H9 (cell line): ENCODE data around the gene BOLA3. TPM values are rescaled to one million over a fixed set of nuclear protein-coding genes. Genes with fewer than 3 reads are reported as not detected.

Experiments used
- DNase-seq: peaks from one replicate; pipeline ENCODE4 v3.0.0-alpha.2; 2017
- H2AFZ ChIP-seq: one replicate; pipeline ENCODE4 v1.6.1; 2013; ENCODE audit warnings: mild to moderate bottlenecking, low read length, control low read depth, moderate library complexity
- H2AK5ac ChIP-seq: 2 replicates; pipeline ENCODE4 v1.6.1; 2013; ENCODE audit warnings: low read length, control low read depth, mixed read lengths; ENCODE audit not compliant: insufficient read length
- H2BK120ac ChIP-seq: one replicate; pipeline ENCODE4 v1.6.1; 2013; ENCODE audit warnings: low read depth, mild to moderate bottlenecking, low read length, control low read depth, inconsistent platforms; ENCODE audit not compliant: poor library complexity, severe bottlenecking
- H2BK12ac ChIP-seq: 2 replicates; pipeline ENCODE4 v1.6.1; 2013; ENCODE audit warnings: low read length, control low read depth, mixed read lengths, low read depth; ENCODE audit not compliant: insufficient read length
- H2BK15ac ChIP-seq: 2 replicates; pipeline ENCODE4 v1.6.1; 2013; ENCODE audit warnings: low read depth, low read length, control low read depth
- H2BK20ac ChIP-seq: one replicate; pipeline ENCODE4 v1.6.1; 2013; ENCODE audit warnings: low read depth, mild to moderate bottlenecking, low read length, control low read depth, inconsistent platforms; ENCODE audit not compliant: poor library complexity, severe bottlenecking
- H2BK5ac ChIP-seq: 2 replicates; pipeline ENCODE4 v1.6.1; 2013; ENCODE audit warnings: low read length, control low read depth, mixed read lengths; ENCODE audit not compliant: insufficient read length
- H3K14ac ChIP-seq: 2 replicates; pipeline ENCODE4 v1.6.1; 2013; ENCODE audit warnings: low read length, control low read depth; ENCODE audit not compliant: insufficient read depth
- H3K18ac ChIP-seq: 2 replicates; pipeline ENCODE4 v1.6.1; 2013; ENCODE audit warnings: low read depth, mild to moderate bottlenecking, mixed read lengths, low read length, control low read depth; ENCODE audit not compliant: insufficient read length
- H3K23ac ChIP-seq: 2 replicates; pipeline ENCODE4 v1.6.1; 2013; ENCODE audit warnings: low read length, control low read depth, mixed read lengths, low read depth; ENCODE audit not compliant: insufficient read length
- H3K23me2 ChIP-seq: 2 replicates; pipeline ENCODE4 v1.6.1; 2013; ENCODE audit warnings: low read depth, mild to moderate bottlenecking, mixed read lengths, low read length, control low read depth; ENCODE audit not compliant: insufficient read length, poor library complexity, severe bottlenecking
- H3K27ac ChIP-seq: 2 replicates; pipeline ENCODE4 v1.5.1; 2013; ENCODE audit warnings: low read length, control low read depth, mixed read lengths, low read depth; ENCODE audit not compliant: insufficient read length
- H3K27me3 ChIP-seq: 2 replicates; pipeline ENCODE4 v1.6.1; 2013; ENCODE audit warnings: low read length, control low read depth, inconsistent platforms; ENCODE audit not compliant: insufficient read depth
- H3K4ac ChIP-seq: 2 replicates; pipeline ENCODE4 v1.6.1; 2013; ENCODE audit warnings: low read depth, mild to moderate bottlenecking, control low read depth, inconsistent platforms, low read length, moderate library complexity
- H3K4me1 ChIP-seq: 2 replicates; pipeline ENCODE4 v1.6.1; 2013; ENCODE audit warnings: low read length, control low read depth, inconsistent platforms; ENCODE audit not compliant: insufficient read depth
- H3K4me2 ChIP-seq: 2 replicates; pipeline ENCODE4 v1.6.1; 2013; ENCODE audit warnings: low read length, control low read depth, mixed read lengths; ENCODE audit not compliant: insufficient read length, insufficient read depth
- H3K56ac ChIP-seq: 2 replicates; pipeline ENCODE4 v1.6.1; 2013; ENCODE audit warnings: low read depth, mild to moderate bottlenecking, mixed read lengths, low read length, control low read depth; ENCODE audit not compliant: insufficient read length
- H3K79me1 ChIP-seq: 2 replicates; pipeline ENCODE4 v1.6.1; 2013; ENCODE audit warnings: low read depth, mild to moderate bottlenecking, moderate library complexity, low read length, control low read depth, inconsistent platforms; ENCODE audit not compliant: insufficient read depth, poor library complexity, severe bottlenecking
- H3K79me2 ChIP-seq: 2 replicates; pipeline ENCODE4 v1.6.1; 2013; ENCODE audit warnings: low read length, control low read depth, inconsistent platforms; ENCODE audit not compliant: insufficient read depth
- H3K9ac ChIP-seq: 2 replicates; pipeline ENCODE4 v1.6.1; 2013; ENCODE audit warnings: low read length, control low read depth, mixed read lengths; ENCODE audit not compliant: insufficient read length; ENCODE audit errors: extremely low read depth
- H3K9me3 ChIP-seq: one replicate; pipeline ENCODE4 v1.6.1; 2013; ENCODE audit warnings: low read depth, low read length, inconsistent platforms; ENCODE audit not compliant: control insufficient read depth
- H3T11ph ChIP-seq: one replicate; pipeline ENCODE4 v1.6.1; 2013; ENCODE audit warnings: mild to moderate bottlenecking, low read length, control low read depth, inconsistent platforms
- H4K20me1 ChIP-seq: one replicate; pipeline ENCODE4 v1.6.1; 2013; ENCODE audit not compliant: control insufficient read depth, insufficient read length, insufficient read depth
- H4K5ac ChIP-seq: 2 replicates; pipeline ENCODE4 v1.6.1; 2013; ENCODE audit warnings: low read depth, mild to moderate bottlenecking, mixed read lengths, low read length, control low read depth; ENCODE audit not compliant: insufficient read length
- H4K8ac ChIP-seq: replicated peaks from 2 replicates; pipeline ENCODE4 v1.6.1; 2013; ENCODE audit warnings: low read length, control low read depth, mixed read lengths, low read depth; ENCODE audit not compliant: insufficient read length
- H4K91ac ChIP-seq: 2 replicates; pipeline ENCODE4 v1.6.1; 2013; ENCODE audit warnings: low read depth, mild to moderate bottlenecking, moderate library complexity, mixed read lengths, low read length, control low read depth; ENCODE audit not compliant: insufficient read length
- H3K27ac Mint-ChIP-seq, 3 experiments: 2 replicates in 2 of 3; 3 replicates in 1 of 3; pipeline ENCODE4 v1.8.0; 2020 to 2021; ENCODE audit warnings: mixed read lengths in 3 of 3, mild to moderate bottlenecking in 1 of 3, moderate library complexity in 1 of 3
- H3K27me3 Mint-ChIP-seq: 2 replicates; pipeline ENCODE4 v1.8.0; 2021; ENCODE audit warnings: low read depth, mild to moderate bottlenecking, moderate library complexity, mixed read lengths
- H3K36me3 Mint-ChIP-seq, 3 experiments: 2 replicates in 2 of 3; 3 replicates in 1 of 3; pipeline ENCODE4 v1.8.0; 2020 to 2021; ENCODE audit warnings: low read depth in 3 of 3, mixed read lengths in 3 of 3; ENCODE audit not compliant: insufficient read depth in 1 of 3
- H3K4me1 Mint-ChIP-seq, 2 experiments: 2 replicates each; pipeline ENCODE4 v1.8.0; 2020; ENCODE audit warnings: mixed read lengths in 2 of 2
- H3K4me3 Mint-ChIP-seq, 2 experiments: 2 replicates in 1 of 2; 3 replicates in 1 of 2; pipeline ENCODE4 v1.8.0; 2020 to 2021; ENCODE audit warnings: mild to moderate bottlenecking in 2 of 2, mixed read lengths in 2 of 2, moderate library complexity in 1 of 2
- H3K9me3 Mint-ChIP-seq, 2 experiments: 2 replicates in 1 of 2; 3 replicates in 1 of 2; pipeline ENCODE4 v1.8.0; 2020; ENCODE audit warnings: mild to moderate bottlenecking in 2 of 2, mixed read lengths in 2 of 2, moderate library complexity in 1 of 2
- WGBS: extraction: QIAGEN DNeasy Blood & Tissue Kit; methylation state at CpG from one replicate; pipeline ENCODE4 v1.1.7; 2013; ENCODE audit warnings: missing lambda C conversion rate, low lambda C conversion rate, mixed read lengths; ENCODE audit not compliant: insufficient read length; ENCODE audit errors: extremely low coverage; 5-methylcytosine and 5-hydroxymethylcytosine counted together
- total RNA-seq: library from RNA; stranded (reverse); gene quantifications from 2 replicates; pipeline ENCODE4 v1.2.1, GENCODE V29; 2021
- TF ChIP-seq, protein P1 (sequence below): fragments of 200-600 bp; sonication (generic); conservative IDR thresholded peaks from 3 replicates; pipeline ENCODE4 v1.8.0; 2021; ENCODE audit warnings: antibody characterized with exemption, mild to moderate bottlenecking

Gene BOLA3
- total RNA-seq, 1 experiment from 2014 or later, result 45.0 TPM

DNA sequence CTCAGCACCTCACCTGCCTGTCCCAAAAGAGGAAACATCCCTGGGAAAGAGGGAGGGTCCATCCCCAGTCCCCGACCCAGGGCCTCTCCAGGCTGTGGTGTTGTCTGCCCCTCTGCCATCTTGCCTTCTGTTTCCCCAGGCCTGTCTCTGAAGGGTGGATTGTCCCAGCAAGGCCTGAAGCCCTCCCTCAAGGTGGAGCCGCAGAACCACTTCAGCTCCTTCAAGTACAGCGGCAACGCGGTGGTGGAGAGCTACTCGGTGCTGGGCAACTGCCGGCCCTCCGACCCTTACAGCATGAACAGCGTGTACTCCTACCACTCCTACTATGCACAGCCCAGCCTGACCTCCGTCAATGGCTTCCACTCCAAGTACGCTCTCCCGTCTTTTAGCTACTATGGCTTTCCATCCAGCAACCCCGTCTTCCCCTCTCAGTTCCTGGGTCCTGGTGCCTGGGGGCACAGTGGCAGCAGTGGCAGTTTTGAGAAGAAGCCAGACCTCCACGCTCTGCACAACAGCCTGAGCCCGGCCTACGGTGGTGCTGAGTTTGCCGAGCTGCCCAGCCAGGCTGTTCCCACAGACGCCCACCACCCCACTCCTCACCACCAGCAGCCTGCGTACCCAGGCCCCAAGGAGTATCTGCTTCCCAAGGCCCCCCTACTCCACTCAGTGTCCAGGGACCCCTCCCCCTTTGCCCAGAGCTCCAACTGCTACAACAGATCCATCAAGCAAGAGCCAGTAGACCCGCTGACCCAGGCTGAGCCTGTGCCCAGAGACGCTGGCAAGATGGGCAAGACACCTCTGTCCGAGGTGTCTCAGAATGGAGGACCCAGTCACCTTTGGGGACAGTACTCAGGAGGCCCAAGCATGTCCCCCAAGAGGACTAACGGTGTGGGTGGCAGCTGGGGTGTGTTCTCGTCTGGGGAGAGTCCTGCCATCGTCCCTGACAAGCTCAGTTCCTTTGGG is 47.2 kb downstream of the BOLA3 start:
- H3K27ac ChIP-seq, result no peak overlapping the region
- H4K8ac ChIP-seq, result no peak overlapping the region
- no peaks in the 10 kb centered on the region for H3K9me3 ChIP-seq
- peak; percentile 22 for DNase-seq
- no peaks in the 10 kb centered on the region for H3K9me3 Mint-ChIP-seq
- H2AK5ac ChIP-seq, result no peak overlapping the region
- H3K27me3 Mint-ChIP-seq, result no peaks in the 10 kb centered on the region
- no peaks in the 10 kb centered on the region for H4K20me1 ChIP-seq
- H3K79me1 ChIP-seq, result no peaks in the 10 kb centered on the region
- no peak overlapping the region; the same call in 1 of the 2 replicates for H3K14ac ChIP-seq
- H3K4me1 Mint-ChIP-seq, result peaks cover 2% of the 10 kb centered on the region in 2 experiments; a peak in 1 of 4 replicates
- H3K9ac ChIP-seq, result no peak overlapping the region
- H3K4me2 ChIP-seq, result no peak overlapping the region
- H3K4me3 Mint-ChIP-seq, result no peak overlapping the region
- H3K23ac ChIP-seq, result no peak overlapping the region
- no peak overlapping the region for H2BK15ac ChIP-seq
- no peak overlapping the region for H4K5ac ChIP-seq
- TF ChIP-seq, protein P1, sequence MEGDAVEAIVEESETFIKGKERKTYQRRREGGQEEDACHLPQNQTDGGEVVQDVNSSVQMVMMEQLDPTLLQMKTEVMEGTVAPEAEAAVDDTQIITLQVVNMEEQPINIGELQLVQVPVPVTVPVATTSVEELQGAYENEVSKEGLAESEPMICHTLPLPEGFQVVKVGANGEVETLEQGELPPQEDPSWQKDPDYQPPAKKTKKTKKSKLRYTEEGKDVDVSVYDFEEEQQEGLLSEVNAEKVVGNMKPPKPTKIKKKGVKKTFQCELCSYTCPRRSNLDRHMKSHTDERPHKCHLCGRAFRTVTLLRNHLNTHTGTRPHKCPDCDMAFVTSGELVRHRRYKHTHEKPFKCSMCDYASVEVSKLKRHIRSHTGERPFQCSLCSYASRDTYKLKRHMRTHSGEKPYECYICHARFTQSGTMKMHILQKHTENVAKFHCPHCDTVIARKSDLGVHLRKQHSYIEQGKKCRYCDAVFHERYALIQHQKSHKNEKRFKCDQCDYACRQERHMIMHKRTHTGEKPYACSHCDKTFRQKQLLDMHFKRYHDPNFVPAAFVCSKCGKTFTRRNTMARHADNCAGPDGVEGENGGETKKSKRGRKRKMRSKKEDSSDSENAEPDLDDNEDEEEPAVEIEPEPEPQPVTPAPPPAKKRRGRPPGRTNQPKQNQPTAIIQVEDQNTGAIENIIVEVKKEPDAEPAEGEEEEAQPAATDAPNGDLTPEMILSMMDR, result no peak
- no peaks in the 10 kb centered on the region for H3K23me2 ChIP-seq
- H3K36me3 Mint-ChIP-seq, result peaks cover 22 to 40% (median 33%) of the 10 kb centered on the region in 3 experiments; a peak in 6 of 7 replicates
- H3K27ac Mint-ChIP-seq, result peak overlapping the region in 2 of 3 experiments; percentile 44 to 62; a peak in 1 of 7 replicates
- H3K56ac ChIP-seq, result no peak overlapping the region
- no CpG with 5 or more reads among the region's 25 CpGs for WGBS
- H3K4me1 ChIP-seq, result no peaks in the 10 kb centered on the region
- no peaks in the 10 kb centered on the region for H3K27me3 ChIP-seq
- no peak overlapping the region for H2BK12ac ChIP-seq
- H3T11ph ChIP-seq, result no peak overlapping the region
- no peak overlapping the region for H2AFZ ChIP-seq
- no peak overlapping the region for H2BK5ac ChIP-seq
- no peaks in the 10 kb centered on the region for H3K79me2 ChIP-seq
- H4K91ac ChIP-seq, result no peak overlapping the region
- no peak overlapping the region for H3K4ac ChIP-seq
- H2BK120ac ChIP-seq, result no peak overlapping the region
- no peak overlapping the region for H2BK20ac ChIP-seq
- no peak overlapping the region for H3K18ac ChIP-seq
